CD14-positive monocyte (primary cell): Measurements from ENCODE around the gene CYP21A2. TPM values are rescaled to one million over a fixed set of nuclear protein-coding genes. Genes with fewer than 3 reads are reported as not detected.
"Not testable (repeated sequence)": the region's sequence is repeated elsewhere in the genome, so short reads cannot be mapped to it uniquely, and the experiment has no call there.

Source experiments
- DNase-seq, 3 donors: peaks; one replicate each; pipeline ENCODE4 v3.0.0-alpha.2; 2011 to 2022
- H2AFZ ChIP-seq: 2 replicates; pipeline ENCODE4 v1.6.0; 2012; ENCODE audit warnings: mild to moderate bottlenecking, low read depth, low read length, inconsistent platforms; ENCODE audit not compliant: insufficient read depth, poor library complexity, severe bottlenecking
- H3K27ac ChIP-seq, 2 donors: 1 replicate in 1 of 2; 2 replicates in 1 of 2; pipeline ENCODE4 v1.5.1; 2012 to 2013; ENCODE audit warnings: low read length in 2 of 2, control low read depth in 1 of 2, inconsistent platforms in 1 of 2, low read depth in 1 of 2, mild to moderate bottlenecking in 1 of 2
- H3K27me3 ChIP-seq, 2 donors: one replicate each; pipeline versions ENCODE4 v1.6.0 to v1.6.1; 2011 to 2013; ENCODE audit warnings: low read length in 2 of 2; ENCODE audit not compliant: control insufficient read depth in 2 of 2, insufficient read depth in 2 of 2
- H3K36me3 ChIP-seq, 2 donors: replicated peaks in 1 of 2; 1 replicate in 1 of 2; 2 replicates in 1 of 2; pipeline versions ENCODE4 v1.5.1 to v1.6.1; 2012 to 2013; ENCODE audit warnings: low read length in 2 of 2, control low read depth in 1 of 2, inconsistent platforms in 1 of 2, mild to moderate bottlenecking in 1 of 2; ENCODE audit not compliant: insufficient read depth in 2 of 2, control insufficient read depth in 1 of 2
- H3K4me1 ChIP-seq, 2 donors: 1 replicate in 1 of 2; 2 replicates in 1 of 2; pipeline versions ENCODE4 v1.5.1 to v1.6.1; 2012 to 2013; ENCODE audit warnings: low read length in 2 of 2, control low read depth in 1 of 2, inconsistent platforms in 1 of 2, mild to moderate bottlenecking in 1 of 2, moderate library complexity in 1 of 2; ENCODE audit not compliant: insufficient read depth in 2 of 2, control insufficient read depth in 1 of 2
- H3K4me2 ChIP-seq: replicated peaks from 2 replicates; pipeline ENCODE3; 2012; ENCODE audit warnings: low read length, moderate library complexity, mild to moderate bottlenecking; ENCODE audit not compliant: poor library complexity, severe bottlenecking; ENCODE audit errors: extremely low read depth
- H3K4me3 ChIP-seq, 3 experiments: fragments of 200-600 bp in 1 of 3; sonication (generic) in 1 of 3; replicated peaks in 1 of 3; 1 replicate in 2 of 3; 2 replicates in 1 of 3; pipeline ENCODE4 v1.5.1; 2011 to 2013; ENCODE audit warnings: low read length in 3 of 3, mild to moderate bottlenecking in 3 of 3, control low read depth in 2 of 3, low read depth in 2 of 3, inconsistent platforms in 1 of 3, moderate library complexity in 1 of 3
- H3K79me2 ChIP-seq: 2 replicates; pipeline ENCODE4 v1.6.0; 2012; ENCODE audit warnings: mild to moderate bottlenecking, control low read depth, inconsistent platforms, low read length, moderate library complexity; ENCODE audit not compliant: insufficient read depth
- H3K9ac ChIP-seq: 2 replicates; pipeline ENCODE4 v1.6.0; 2017; ENCODE audit warnings: low read length, mild to moderate bottlenecking; ENCODE audit not compliant: insufficient read depth, poor library complexity, severe bottlenecking
- H3K9me3 ChIP-seq, 2 donors: replicated peaks in 1 of 2; 1 replicate in 1 of 2; 2 replicates in 1 of 2; pipeline versions ENCODE4 v1.5.1 to v1.6.1; 2012 to 2013; ENCODE audit warnings: low read length in 2 of 2, control low read depth in 1 of 2; ENCODE audit not compliant: control insufficient read depth in 1 of 2, insufficient read depth in 1 of 2
- H4K20me1 ChIP-seq: 2 replicates; pipeline ENCODE4 v1.6.0; 2012; ENCODE audit warnings: mild to moderate bottlenecking, low read length, control low read depth, moderate library complexity; ENCODE audit not compliant: insufficient read depth
- H3K27ac Mint-ChIP-seq, 7 donors: one replicate each; pipeline ENCODE4 v1.8.0; 2020; ENCODE audit warnings: mild to moderate bottlenecking in 7 of 7, mixed read lengths in 7 of 7, moderate library complexity in 6 of 7, inconsistent platforms in 2 of 7
- H3K27me3 Mint-ChIP-seq, 3 donors: one replicate each; pipeline ENCODE4 v1.8.0; 2021 to 2022; ENCODE audit warnings: low read depth in 3 of 3, mild to moderate bottlenecking in 3 of 3, mixed read lengths in 3 of 3, moderate library complexity in 3 of 3, inconsistent platforms in 1 of 3
- H3K36me3 Mint-ChIP-seq, 2 donors: one replicate each; pipeline ENCODE4 v1.8.0; 2020; ENCODE audit warnings: mixed read lengths in 2 of 2, inconsistent platforms in 1 of 2, mild to moderate bottlenecking in 1 of 2
- H3K4me1 Mint-ChIP-seq: one replicate; pipeline ENCODE4 v1.8.0; 2020; ENCODE audit warnings: mild to moderate bottlenecking, mixed read lengths
- H3K4me3 Mint-ChIP-seq, 2 donors: one replicate each; pipeline ENCODE4 v1.8.0; 2020; ENCODE audit warnings: mild to moderate bottlenecking in 2 of 2, mixed read lengths in 2 of 2, moderate library complexity in 1 of 2
- H3K9me3 Mint-ChIP-seq, 7 donors: one replicate each; pipeline ENCODE4 v1.8.0; 2020 to 2022; ENCODE audit warnings: mixed read lengths in 7 of 7, mild to moderate bottlenecking in 6 of 7, moderate library complexity in 6 of 7, inconsistent platforms in 2 of 7
- WGBS: methylation state at CpG from one replicate; pipeline ENCODE4 v1.1.5; 2013; ENCODE audit warnings: missing lambda C conversion rate; ENCODE audit not compliant: insufficient coverage; 5-methylcytosine and 5-hydroxymethylcytosine counted together
- intact Hi-C, 2 donors: fragments of 100-400 bp; cut with micrococcal nuclease; formaldehyde crosslinking; loops; one replicate each; pipeline versions ENCODE4 v1.15.0 to v1.15.1; 2023
- polyA plus RNA-seq, 3 donors: library from polyadenylated mRNA; depleted of rRNA in 1 of 3; unstranded in 2 of 3; stranded (reverse) in 1 of 3; fragments of 300-500 nt in 2 of 3; fragments of >200 nt in 1 of 3; fragmentation: Illumina TruSeq in 2 of 3; gene quantifications; 1 replicate in 2 of 3; 2 replicates in 1 of 3; pipeline ENCODE4 v1.2.3, GENCODE V29; 2012 to 2021

Gene CYP21A2
- polyA plus RNA-seq, 3 donors, result 0.16 TPM; not detected in 2

GRCh38 chr6:32029553-32029952 lies 8.7 kb upstream of the CYP21A2 start:
- H3K36me3 Mint-ChIP-seq, H3K27ac Mint-ChIP-seq, H3K4me2 ChIP-seq, H3K4me3 Mint-ChIP-seq, H3K36me3 ChIP-seq, H3K9ac ChIP-seq, H3K27ac ChIP-seq, H3K4me3 ChIP-seq, H3K27me3 Mint-ChIP-seq, DNase-seq, H3K4me1 Mint-ChIP-seq, H2AFZ ChIP-seq, H3K9me3 ChIP-seq, H3K9me3 Mint-ChIP-seq, H3K79me2 ChIP-seq, intact Hi-C loops, H3K27me3 ChIP-seq, H3K4me1 ChIP-seq, H4K20me1 ChIP-seq: not testable (repeated sequence)
- 60% methylated on average over 1 of the region's 14 CpGs for WGBS

GRCh38 chr6:32035283-32036013 lies 2.8 kb upstream of the CYP21A2 start:
- H3K4me3 ChIP-seq, H4K20me1 ChIP-seq, H3K4me2 ChIP-seq, DNase-seq, H3K27ac Mint-ChIP-seq, H3K9me3 ChIP-seq, H2AFZ ChIP-seq, H3K36me3 Mint-ChIP-seq, H3K27me3 Mint-ChIP-seq, H3K79me2 ChIP-seq, H3K36me3 ChIP-seq, H3K27me3 ChIP-seq, intact Hi-C loops, H3K9ac ChIP-seq, H3K4me3 Mint-ChIP-seq, H3K4me1 Mint-ChIP-seq, H3K9me3 Mint-ChIP-seq, H3K27ac ChIP-seq, H3K4me1 ChIP-seq: not testable (repeated sequence)
- no CpG with 5 or more reads among the region's 16 CpGs for WGBS

GRCh38 chr6:32037136-32037535 lies 1.1 kb upstream of the CYP21A2 start:
- not testable (repeated sequence) for H3K4me3 Mint-ChIP-seq, DNase-seq

GRCh38 chr6:32038878-32039277 lies 663 bp downstream of the CYP21A2 start:
- H3K4me3 Mint-ChIP-seq, H3K27me3 Mint-ChIP-seq, H3K27me3 ChIP-seq, H3K4me3 ChIP-seq, H3K4me1 Mint-ChIP-seq, H3K9ac ChIP-seq, intact Hi-C loops, H3K4me1 ChIP-seq, H3K27ac Mint-ChIP-seq, H3K36me3 ChIP-seq, H3K27ac ChIP-seq, H3K4me2 ChIP-seq, H3K9me3 Mint-ChIP-seq, H2AFZ ChIP-seq, H3K79me2 ChIP-seq, DNase-seq, H3K36me3 Mint-ChIP-seq, H3K9me3 ChIP-seq, H4K20me1 ChIP-seq: not testable (repeated sequence)
- WGBS, result no CpG with 5 or more reads among the region's 5 CpGs

More at GRCh38 chr6:32037136-32037535, 1.1 kb upstream of the CYP21A2 start:
- H3K4me2 ChIP-seq, H3K27ac Mint-ChIP-seq, H3K27me3 ChIP-seq, H3K4me1 ChIP-seq, H3K9me3 Mint-ChIP-seq, H3K79me2 ChIP-seq, H3K27me3 Mint-ChIP-seq, H3K4me1 Mint-ChIP-seq, H3K27ac ChIP-seq, intact Hi-C loops, H3K9me3 ChIP-seq, H2AFZ ChIP-seq, H3K36me3 Mint-ChIP-seq, H3K9ac ChIP-seq, H3K36me3 ChIP-seq, H4K20me1 ChIP-seq, H3K4me3 ChIP-seq: not testable (repeated sequence)
- WGBS, result no CpG with 5 or more reads among the region's 5 CpGs
